ENCODE data around the gene SOCS7.

DNA sequence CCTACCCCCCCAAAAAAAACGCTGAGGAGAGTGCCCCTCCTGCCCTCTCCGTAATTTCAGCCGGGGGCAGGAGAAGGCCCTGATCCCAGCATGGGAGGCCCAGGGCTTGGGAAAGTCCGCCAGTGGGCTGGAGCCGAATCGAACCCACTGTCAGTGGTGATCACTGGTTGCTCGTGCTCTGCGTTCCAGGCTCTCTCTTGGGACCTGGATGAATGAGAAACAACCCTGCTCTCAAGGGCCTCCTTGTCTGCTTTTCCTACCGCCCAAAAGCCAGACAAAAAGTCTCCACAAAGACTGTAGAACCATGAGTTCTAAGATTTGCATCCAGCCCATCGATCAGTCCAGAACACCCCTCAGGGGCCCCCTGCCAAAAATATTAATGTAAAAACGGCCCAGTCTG, 84.7 kb downstream of the SOCS7 start:
- TF ChIP-seq POLR2A (IDR thresholded peaks at IDR 0.05) (no peak), EP300 (IDR thresholded peaks at IDR 0.05) (no peak)
- TF ChIP-seq, protein P1, sequence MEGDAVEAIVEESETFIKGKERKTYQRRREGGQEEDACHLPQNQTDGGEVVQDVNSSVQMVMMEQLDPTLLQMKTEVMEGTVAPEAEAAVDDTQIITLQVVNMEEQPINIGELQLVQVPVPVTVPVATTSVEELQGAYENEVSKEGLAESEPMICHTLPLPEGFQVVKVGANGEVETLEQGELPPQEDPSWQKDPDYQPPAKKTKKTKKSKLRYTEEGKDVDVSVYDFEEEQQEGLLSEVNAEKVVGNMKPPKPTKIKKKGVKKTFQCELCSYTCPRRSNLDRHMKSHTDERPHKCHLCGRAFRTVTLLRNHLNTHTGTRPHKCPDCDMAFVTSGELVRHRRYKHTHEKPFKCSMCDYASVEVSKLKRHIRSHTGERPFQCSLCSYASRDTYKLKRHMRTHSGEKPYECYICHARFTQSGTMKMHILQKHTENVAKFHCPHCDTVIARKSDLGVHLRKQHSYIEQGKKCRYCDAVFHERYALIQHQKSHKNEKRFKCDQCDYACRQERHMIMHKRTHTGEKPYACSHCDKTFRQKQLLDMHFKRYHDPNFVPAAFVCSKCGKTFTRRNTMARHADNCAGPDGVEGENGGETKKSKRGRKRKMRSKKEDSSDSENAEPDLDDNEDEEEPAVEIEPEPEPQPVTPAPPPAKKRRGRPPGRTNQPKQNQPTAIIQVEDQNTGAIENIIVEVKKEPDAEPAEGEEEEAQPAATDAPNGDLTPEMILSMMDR (IDR thresholded peaks at IDR 0.05) = no peak
